Measurements from ENCODE around the gene NUDT6.

The NUDT6 gene

GRCh38 chr4:122914938-122915337, 7.5 kb downstream of the NUDT6 start:
- FAIRE-seq (no peak), DNase-seq (ENCODE audit: insufficient read length, low spot score) (no peak)

DNA sequence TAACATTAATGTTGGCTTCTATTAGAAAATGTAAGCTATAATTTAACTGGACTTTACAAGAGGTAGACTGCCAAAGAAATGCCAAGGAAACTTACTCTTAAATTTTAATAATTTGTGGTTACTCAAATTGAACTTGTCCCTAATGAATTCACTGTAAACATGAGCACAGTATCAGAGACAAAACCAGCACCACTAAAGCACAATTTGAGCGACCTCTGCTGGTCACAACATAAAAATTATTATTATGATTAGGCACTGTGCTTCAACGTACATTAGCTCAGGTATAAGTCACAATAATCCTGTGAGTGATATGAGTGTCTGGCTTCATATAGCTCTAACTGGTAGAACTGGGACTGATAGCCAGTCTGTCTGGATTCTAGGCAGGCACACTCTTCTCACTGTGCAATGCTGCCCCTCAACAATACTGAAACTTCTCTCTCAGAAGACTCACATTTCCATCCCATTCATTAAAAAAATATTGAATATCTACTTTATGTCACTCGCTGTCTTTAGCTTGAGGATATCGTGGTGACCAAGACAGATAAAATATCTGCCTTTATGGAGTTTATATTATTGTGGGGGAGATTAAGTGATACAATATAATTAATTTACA, 8.0 kb downstream of the NUDT6 start:
- FAIRE-seq, result peak; percentile 64

DNA sequence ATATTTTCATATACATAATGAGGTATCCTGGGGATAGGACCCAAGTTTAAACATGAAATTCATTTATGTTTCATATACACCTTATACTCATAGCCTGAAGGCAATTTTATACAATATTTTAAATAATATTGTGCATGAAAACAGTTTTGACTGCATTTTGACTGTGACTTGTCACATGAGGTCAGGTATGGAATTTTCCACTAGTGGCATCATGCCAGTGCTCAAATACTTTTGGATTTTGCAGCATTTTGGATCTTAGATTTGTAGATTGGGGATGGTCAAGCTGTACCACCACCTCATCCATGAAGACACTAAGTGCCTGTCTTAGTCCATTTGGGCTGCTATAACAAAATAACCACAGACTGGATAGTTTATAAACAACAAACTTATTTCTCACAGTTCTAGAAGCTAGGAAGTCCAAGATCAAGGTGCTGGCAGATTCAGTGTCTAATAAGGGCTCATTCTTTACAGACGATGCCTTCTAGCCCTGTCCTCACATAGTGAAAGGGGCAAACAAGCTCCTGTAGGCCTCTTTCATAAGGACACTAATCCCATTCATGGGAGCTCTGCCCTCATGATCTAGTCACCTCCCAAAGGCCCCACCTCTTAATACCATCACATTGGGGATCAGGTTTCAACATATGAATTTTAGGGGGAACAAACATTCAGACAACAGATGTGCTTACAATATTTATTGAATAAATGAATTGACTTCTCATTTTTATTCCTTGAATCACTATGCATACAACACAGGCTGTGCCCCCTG, 9.4 kb downstream of the NUDT6 start:
- DNase-seq (ENCODE audit: insufficient read length, low spot score) (no peak), FAIRE-seq (no peak)

More for the DNA sequence above, 8.0 kb downstream of the NUDT6 start:
- peak; percentile 17 for DNase-seq (ENCODE audit: insufficient read length, low spot score)

DNA sequence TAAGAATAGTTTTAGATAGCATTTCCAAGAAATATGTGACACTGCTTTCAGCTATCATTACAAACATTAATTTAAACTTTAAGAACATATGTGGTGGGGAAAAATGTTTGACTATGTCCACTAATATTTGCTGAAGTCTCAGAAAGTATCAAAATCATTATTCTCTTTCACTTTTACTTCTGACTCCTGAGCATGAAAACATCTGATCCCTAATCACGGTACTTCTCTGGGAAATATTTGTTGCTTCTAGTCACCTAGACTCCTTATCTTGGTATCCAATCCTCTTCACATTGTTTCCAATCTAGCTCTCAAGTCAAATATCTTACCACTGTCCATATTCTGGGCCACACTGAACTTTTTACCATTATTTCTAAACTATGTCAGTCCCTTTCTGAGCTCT, 10.8 kb downstream of the NUDT6 start:
- no peak for DNase-seq (ENCODE audit: insufficient read length, low spot score)
- FAIRE-seq, result no peak

DNA sequence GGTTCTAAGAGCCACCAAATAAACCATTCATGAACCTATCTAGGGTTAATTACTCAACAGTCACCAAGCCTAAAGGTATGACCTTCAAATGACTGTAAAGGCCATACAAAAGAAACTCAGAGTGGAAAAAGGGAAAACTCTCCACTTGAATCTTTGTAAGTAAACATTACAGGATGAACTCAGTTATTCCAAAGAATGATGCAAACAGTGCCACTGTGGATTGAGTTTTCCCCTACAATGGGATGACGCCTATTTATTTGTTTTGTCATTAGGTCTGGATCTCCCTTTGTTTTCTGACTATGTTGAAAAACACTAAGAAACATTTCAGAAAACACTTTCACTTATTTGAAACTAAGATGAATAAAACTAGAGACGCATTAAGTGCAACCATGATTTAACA, 12.7 kb downstream of the NUDT6 start:
- FAIRE-seq (no peak), DNase-seq (ENCODE audit: insufficient read length, low spot score) (no peak)

DNA sequence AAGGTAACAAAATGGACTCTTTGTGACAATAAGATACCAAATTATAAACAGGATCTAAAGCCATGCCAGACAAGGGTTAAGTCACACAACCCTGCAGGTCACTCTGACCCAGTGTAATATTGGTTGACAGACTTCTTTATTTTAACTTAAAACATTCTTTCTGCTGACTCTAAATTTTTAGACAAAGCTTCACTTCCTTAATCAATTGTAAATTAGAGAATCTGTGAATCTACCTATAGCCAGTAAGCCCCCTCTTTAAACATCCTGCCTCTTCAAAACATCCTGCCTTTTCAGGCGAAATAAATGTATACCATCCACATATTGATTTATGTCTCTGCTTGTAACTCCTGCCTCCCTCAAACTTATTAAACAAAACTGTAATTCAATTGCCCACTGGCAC, 14.2 kb downstream of the NUDT6 start:
- FAIRE-seq (no peak), DNase-seq (ENCODE audit: insufficient read length, low spot score) (no peak)

- FAIRE-seq, result no peak
- DNase-seq (ENCODE audit: insufficient read length, low spot score), result no peak
Measured at GRCh38 chr4:122906859-122907305, 15.5 kb downstream of the NUDT6 start.

DNA sequence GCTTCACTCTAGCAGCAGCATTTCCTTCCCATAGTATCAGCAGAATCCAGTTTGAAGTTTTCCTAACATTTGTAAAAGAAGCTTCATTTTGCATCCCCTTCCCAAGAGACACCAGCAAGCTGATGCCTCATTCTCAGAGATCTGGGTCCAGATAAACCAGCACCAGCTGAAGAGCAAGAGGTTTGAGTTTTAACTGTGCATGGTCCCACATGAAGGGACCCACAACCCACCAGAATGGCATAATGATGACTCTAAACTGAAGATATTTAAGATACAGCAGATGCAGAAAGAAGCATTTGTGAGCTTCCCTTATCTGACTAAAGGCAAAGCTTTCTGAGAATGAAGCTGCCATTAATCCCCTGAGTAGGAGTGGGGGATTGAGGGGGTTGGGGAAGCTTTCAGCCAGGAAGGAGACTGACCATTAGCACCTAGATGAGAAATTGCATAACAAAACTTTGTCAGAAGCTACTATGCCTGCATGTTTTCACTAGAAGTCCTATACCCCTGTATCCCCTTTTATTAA, 18.6 kb downstream of the NUDT6 start:
- DNase-seq (ENCODE audit: insufficient read length, low spot score) (no peak), FAIRE-seq (no peak)

GRCh38 chr4:122901247-122902010, 21.0 kb downstream of the NUDT6 start:
- DNase-seq (ENCODE audit: insufficient read length, low spot score) (no peak), FAIRE-seq (no peak)

DNA sequence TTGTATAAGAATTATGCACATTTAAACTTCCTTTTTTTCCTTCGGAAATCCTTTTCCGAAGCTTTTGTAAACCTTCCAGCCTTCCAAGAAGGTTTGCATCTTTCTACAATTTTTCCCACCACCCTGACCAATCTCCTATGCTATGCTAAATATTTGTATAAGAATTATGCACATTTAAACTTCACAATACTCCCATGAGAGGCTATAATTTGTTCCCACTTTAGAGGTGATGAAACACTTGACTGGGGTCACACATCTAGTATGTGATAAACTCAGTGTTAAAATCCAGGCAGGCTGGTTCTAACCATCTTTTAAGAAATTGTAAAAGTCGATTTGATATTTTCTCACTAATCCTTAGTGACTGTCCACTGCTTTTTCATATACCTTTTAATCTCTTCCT, 22.1 kb downstream of the NUDT6 start:
- no peak for FAIRE-seq

GRCh38 chr4:122899682-122900081, 22.7 kb downstream of the NUDT6 start:
- no peak for DNase-seq (ENCODE audit: insufficient read length, low spot score)
- FAIRE-seq, result no peak

More for the DNA sequence above, 22.1 kb downstream of the NUDT6 start:
- no peak for DNase-seq (ENCODE audit: insufficient read length, low spot score)

DNA sequence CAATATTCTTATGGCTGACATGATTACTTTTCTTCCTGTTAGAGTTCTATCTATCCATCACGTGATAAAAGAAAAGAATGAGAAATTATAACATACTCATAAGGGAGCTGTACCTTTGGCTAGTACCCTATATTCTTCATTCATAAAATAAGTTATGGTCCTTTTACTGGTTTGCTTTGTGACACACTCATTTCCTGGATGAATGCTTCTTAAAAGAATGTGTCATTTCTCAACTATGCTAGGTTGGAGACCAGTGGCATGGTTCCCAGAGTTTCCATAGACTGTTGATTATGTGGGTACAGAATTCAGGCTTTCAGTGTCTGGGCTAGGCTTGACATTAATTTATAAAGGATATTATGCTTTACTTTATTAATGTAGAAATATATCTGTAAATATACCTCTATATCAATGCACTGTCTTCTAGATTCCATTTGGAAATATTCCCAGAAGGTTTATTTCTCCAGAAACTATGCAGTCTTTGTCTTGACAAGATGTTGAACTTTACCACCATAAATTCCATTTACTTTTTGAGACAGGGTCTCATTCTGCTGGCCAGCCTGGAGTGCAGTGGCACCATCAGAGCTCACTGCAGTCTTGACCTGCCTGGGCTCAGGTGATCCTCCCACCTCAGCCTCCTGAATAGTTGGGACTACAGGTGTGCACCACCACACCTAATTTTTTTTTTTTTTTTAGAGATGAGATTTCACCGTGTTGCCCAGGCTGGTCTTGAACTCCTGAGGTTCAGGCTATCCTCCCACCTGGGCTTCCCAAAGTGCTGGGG, 23.8 kb downstream of the NUDT6 start:
- DNase-seq (ENCODE audit: insufficient read length, low spot score) (peak; percentile 76), FAIRE-seq (no peak)

GRCh38 chr4:122896270-122896669, 26.1 kb downstream of the NUDT6 start:
- FAIRE-seq, result no peak

DNA sequence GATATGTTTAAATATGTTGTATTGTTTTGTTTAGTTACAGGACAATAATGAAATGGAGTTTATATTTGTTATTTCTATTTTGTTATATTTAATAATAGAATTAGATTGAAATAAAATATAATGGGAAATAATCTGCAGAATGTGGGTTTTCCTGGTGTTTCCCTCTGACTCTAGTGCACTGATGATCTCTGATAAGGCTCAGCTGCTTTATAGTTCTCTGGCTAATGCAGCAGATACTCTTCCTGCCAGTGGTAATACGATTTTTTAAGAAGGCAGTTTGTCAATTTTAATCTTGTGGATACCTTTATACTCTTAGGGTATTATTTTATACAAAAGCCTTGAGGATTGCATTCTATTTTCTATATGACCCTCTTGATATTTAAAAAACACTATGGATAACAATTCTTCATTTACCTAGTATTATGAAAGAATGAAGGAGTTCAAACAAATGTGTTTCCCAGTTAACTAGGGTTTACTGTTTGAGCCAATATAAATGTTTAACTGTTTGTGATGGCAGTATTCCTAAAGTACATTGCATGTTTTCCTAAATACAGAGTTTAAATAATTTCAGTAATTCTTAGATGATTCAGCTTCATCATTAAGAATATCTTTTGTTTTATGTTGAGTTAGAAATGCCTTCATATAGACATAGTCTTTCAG, 26.9 kb downstream of the NUDT6 start:
- no peak for DNase-seq (ENCODE audit: insufficient read length, low spot score)
- no peak for FAIRE-seq

More at GRCh38 chr4:122896270-122896669, 26.1 kb downstream of the NUDT6 start:
- DNase-seq (ENCODE audit: insufficient read length, low spot score), result no peak

DNA sequence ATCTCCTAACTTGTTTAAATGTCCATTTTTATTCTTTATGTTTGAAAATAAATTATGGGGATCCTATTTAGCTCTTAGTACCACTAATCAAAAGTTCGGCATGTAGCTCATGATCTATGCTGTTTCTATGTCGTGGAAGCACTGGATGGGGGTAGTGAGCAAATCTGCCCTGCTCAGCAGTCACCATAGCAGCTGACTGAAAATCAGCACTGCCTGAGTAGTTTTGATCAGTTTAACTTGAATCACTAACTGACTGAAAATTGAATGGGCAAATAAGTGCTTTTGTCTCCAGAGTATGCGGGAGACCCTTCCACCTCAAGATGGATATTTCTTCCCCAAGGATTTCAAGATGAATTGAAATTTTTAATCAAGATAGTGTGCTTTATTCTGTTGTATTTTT, 27.6 kb downstream of the NUDT6 start:
- FAIRE-seq (no peak), DNase-seq (ENCODE audit: insufficient read length, low spot score) (no peak)

DNA sequence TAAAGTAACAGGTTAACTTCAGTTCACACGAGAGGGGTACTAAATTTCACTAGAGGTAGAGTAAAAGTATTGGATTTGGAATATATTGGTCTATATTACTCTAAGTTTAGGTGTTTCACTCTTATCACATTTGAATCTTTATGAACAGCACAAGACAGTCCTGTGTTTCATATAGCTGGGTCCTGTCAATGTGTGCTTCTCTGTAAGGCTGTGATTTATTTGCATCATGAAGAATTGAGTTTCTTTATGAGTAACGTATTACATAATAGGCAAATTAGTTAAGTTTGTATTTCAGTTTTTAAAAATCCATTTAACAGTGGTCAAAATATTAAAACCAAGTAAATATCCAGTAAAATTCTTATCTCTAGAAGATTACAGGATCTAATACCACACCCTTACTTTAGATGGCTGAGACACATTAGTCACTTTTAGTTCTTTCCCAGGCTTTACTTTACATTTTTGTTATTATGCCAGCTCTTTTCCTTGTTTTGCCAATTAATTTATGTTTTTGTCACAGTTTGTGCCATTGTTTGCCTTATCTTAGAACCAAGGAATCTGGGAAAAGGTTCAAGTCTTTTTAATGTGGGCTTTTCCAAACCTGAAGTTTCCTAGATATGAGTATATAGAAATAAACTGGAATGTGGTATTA, 32.1 kb downstream of the NUDT6 start:
- DNase-seq (ENCODE audit: insufficient read length, low spot score) (no peak), FAIRE-seq (no peak)

DNA sequence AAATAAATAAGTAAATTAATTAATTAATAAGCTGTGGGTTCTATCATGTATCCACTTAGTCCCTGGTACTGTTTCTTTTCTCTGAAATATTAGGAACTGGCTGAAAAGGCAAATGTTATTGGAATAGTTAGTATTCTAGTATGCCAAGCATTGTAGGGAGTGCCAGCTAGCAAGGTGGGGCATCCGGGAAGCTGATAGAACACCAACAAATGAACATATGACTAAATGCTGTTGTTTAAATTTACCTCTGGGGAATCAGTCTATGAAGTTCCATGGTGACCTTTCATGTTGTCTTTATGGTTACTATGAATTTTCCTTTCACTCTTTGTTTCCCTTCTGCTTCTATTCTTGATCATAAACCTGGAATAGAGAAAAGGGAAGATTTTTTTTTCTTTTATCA, 32.7 kb downstream of the NUDT6 start:
- FAIRE-seq (no peak), DNase-seq (ENCODE audit: insufficient read length, low spot score) (no peak)

DNA sequence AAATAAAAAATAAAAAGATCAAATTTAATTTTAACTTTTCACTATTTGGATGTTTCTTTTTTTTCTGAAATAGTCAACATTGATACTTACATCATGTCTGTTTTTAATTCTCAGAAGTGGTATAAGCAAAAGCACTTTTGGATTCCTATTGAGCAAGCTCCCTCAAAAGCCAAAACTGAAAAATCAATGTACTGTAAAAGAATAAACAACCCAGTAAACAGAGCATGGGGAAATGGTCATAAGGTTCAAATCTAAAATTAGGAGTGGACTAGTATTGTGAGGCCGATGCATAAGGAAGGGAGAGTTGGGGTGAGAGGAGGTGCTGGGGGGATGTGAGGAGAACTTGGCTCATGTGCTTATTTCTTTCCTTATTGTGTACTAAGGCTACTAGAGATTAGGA, 37.9 kb downstream of the NUDT6 start:
- no peak for FAIRE-seq
- no peak for DNase-seq (ENCODE audit: insufficient read length, low spot score)

GRCh38 chr4:122882857-122883735, 39.3 kb downstream of the NUDT6 start:
- peak; percentile 4 for FAIRE-seq

More at GRCh38 chr4:122882857-122883735, 39.3 kb downstream of the NUDT6 start:
- DNase-seq (ENCODE audit: insufficient read length, low spot score), result no peak
